ENCODE measurements around the gene CSH1.

CSH1 gene

DNA sequence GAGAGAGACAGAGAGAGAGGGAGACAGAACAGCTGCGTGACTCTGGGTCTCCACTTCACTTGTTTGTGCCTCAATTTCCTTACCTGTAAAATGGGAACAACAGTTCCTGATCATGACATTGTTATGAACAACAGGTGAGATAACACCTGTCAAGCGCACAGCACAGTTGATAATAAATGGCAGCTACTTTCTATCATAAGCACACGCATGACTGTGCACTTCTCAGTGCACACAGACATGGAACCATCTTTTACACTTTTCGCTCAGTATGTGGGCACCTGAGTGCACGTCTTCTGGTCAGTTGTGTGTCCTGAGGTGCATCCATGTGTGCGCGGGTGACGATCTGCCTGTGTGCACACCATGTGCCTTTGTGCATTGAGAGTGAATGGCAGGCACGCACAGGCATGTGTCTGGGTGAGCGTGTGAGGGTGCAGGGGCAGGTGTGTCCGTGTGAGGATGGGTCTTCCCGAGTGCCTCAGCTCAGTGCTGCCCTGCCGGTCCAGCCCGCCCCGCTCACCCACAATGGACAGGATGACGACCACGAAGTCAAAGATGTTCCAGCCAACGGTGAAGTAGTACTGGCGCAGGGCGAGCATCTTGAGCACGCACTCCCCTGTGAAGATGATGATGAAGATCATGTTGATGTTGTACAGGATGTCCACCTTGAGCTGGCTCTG, 46.1 kb upstream of the CSH1 start:
- H3K79me2 ChIP-seq: no peaks in the 10 kb centered on the region
- H3K9ac ChIP-seq: no peak overlapping the region
- H3K9me3 ChIP-seq (ENCODE audit: control insufficient read depth, low read length): no peaks in the 10 kb centered on the region
- no peak overlapping the region for H3K4me2 ChIP-seq (ENCODE audit: low read length)
- H3K4me1 ChIP-seq: peaks cover 3% of the 10 kb centered on the region
- no peak for TF ChIP-seq CTCF (IDR thresholded peaks at IDR 0.05)
- H2AFZ ChIP-seq: no peak overlapping the region
- H3K27ac ChIP-seq: no peak overlapping the region
- no peaks in the 10 kb centered on the region for H3K36me3 ChIP-seq (ENCODE audit: control insufficient read depth, insufficient read depth, low read length)
- H3K27me3 ChIP-seq (ENCODE audit: control insufficient read depth, insufficient read depth, low read length): no peaks in the 10 kb centered on the region
- no peak overlapping the region for H3K4me3 ChIP-seq (ENCODE audit: low read depth, low read length)

GRCh38 chr17:63941751-63942150, 45.4 kb upstream of the CSH1 start:
- peaks cover 3% of the 10 kb centered on the region for H3K4me1 ChIP-seq
- no peak overlapping the region for H2AFZ ChIP-seq
- H3K9ac ChIP-seq: no peak overlapping the region
- no peak overlapping the region for H3K4me2 ChIP-seq (ENCODE audit: low read length)
- no peaks in the 10 kb centered on the region for H3K36me3 ChIP-seq (ENCODE audit: control insufficient read depth, insufficient read depth, low read length)
- no peaks in the 10 kb centered on the region for H3K27me3 ChIP-seq (ENCODE audit: control insufficient read depth, insufficient read depth, low read length)
- TF ChIP-seq CTCF (IDR thresholded peaks at IDR 0.05): no peak
- no peak overlapping the region for H3K4me3 ChIP-seq (ENCODE audit: low read depth, low read length)
- no peaks in the 10 kb centered on the region for H3K9me3 ChIP-seq (ENCODE audit: control insufficient read depth, low read length)
- no peak overlapping the region for H3K27ac ChIP-seq
- no peaks in the 10 kb centered on the region for H3K79me2 ChIP-seq

GRCh38 chr17:63941162-63941561, 44.8 kb upstream of the CSH1 start:
- Histone ChIP-seq H3K36me3 (ENCODE audit: control insufficient read depth, insufficient read depth, low read length) (no peaks in the 10 kb centered on the region), H3K9me3 (ENCODE audit: control insufficient read depth, low read length) (no peaks in the 10 kb centered on the region), H2AFZ (no peak overlapping the region), H3K9ac (no peak overlapping the region), H3K4me2 (ENCODE audit: low read length) (no peak overlapping the region), H3K79me2 (no peaks in the 10 kb centered on the region), H3K4me3 (ENCODE audit: low read depth, low read length) (no peak overlapping the region), H3K27ac (no peak overlapping the region), H3K27me3 (ENCODE audit: control insufficient read depth, insufficient read depth, low read length) (no peaks in the 10 kb centered on the region), H3K4me1 (no peaks in the 10 kb centered on the region)
- TF ChIP-seq CTCF (IDR thresholded peaks at IDR 0.05): no peak

DNA sequence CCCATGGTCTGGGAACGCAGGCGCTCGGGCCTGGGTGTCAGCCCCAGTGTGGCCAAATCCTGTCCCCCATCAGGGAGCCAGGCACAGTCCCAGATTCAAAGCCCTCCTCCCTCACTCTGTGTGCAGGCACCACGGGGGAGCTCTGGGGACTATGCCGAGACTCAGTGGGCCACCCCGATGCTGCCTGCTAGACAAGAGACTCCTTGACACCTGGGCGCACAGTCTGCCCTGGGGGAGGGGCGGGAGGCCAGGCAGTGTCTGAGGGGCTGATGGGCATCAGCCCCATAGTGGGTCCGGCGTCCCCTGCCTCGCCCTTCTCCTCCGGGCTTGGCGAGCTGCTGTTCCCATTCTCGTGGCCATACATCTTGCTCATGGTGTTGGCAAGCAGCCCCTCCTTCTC, 44.2 kb upstream of the CSH1 start:
- Histone ChIP-seq H3K36me3 (ENCODE audit: control insufficient read depth, insufficient read depth, low read length) (no peaks in the 10 kb centered on the region), H3K27me3 (ENCODE audit: control insufficient read depth, insufficient read depth, low read length) (no peaks in the 10 kb centered on the region), H2AFZ (no peak overlapping the region), H3K4me3 (ENCODE audit: low read depth, low read length) (no peak overlapping the region), H3K4me1 (no peaks in the 10 kb centered on the region), H3K4me2 (ENCODE audit: low read length) (no peak overlapping the region), H3K27ac (no peak overlapping the region), H3K9ac (no peak overlapping the region), H3K9me3 (ENCODE audit: control insufficient read depth, low read length) (no peaks in the 10 kb centered on the region), H3K79me2 (no peaks in the 10 kb centered on the region)
- TF ChIP-seq CTCF (IDR thresholded peaks at IDR 0.05): no peak

- H2AFZ ChIP-seq: no peak overlapping the region
- H3K4me2 ChIP-seq (ENCODE audit: low read length): no peak overlapping the region
- H3K36me3 ChIP-seq (ENCODE audit: control insufficient read depth, insufficient read depth, low read length): no peaks in the 10 kb centered on the region
- H3K27me3 ChIP-seq (ENCODE audit: control insufficient read depth, insufficient read depth, low read length): no peaks in the 10 kb centered on the region
- H3K27ac ChIP-seq: no peak overlapping the region
- no peaks in the 10 kb centered on the region for H3K4me1 ChIP-seq
- H3K9ac ChIP-seq: no peak overlapping the region
- no peaks in the 10 kb centered on the region for H3K79me2 ChIP-seq
- H3K9me3 ChIP-seq (ENCODE audit: control insufficient read depth, low read length): no peaks in the 10 kb centered on the region
- TF ChIP-seq CTCF (IDR thresholded peaks at IDR 0.05): no peak
- H3K4me3 ChIP-seq (ENCODE audit: low read depth, low read length): no peak overlapping the region
These were observed 43.5 kb upstream of the CSH1 start for GRCh38 chr17:63939884-63940283.
